Measurements from ENCODE around the gene NDUFA7. TPM values are rescaled to one million over a fixed set of nuclear protein-coding genes. Genes with fewer than 3 reads are reported as not detected.
"Not testable (repeated sequence)": the region's sequence is repeated elsewhere in the genome, so short reads cannot be mapped to it uniquely, and the experiment has no call there.

Gene NDUFA7
- total RNA-seq, 4 donors from 2014 or later: 4.5 to 22.1 (median 16.0) TPM

- H3K4me1 ChIP-seq: peaks cover 3 to 43% (median 22%) of the 10 kb centered on the region in 4 donors
- H3K27ac ChIP-seq: no peak overlapping the region
- no peak for DNase-seq (ENCODE audit: low spot score in 2 of 2)
- no peaks in the 10 kb centered on the region for H3K36me3 ChIP-seq
- WGBS, 2 donors: 67 to 73% methylated on average over 4 of the region's 4 CpGs
- no peak overlapping the region for H3K4me3 ChIP-seq
- TF ChIP-seq CTCF (IDR thresholded peaks at IDR 0.05) (no peak), POLR2A (IDR thresholded peaks at IDR 0.05) (no peak), EP300 (IDR thresholded peaks at IDR 0.05) (no peak)
- H3K27me3 ChIP-seq: no peaks in the 10 kb centered on the region
- H3K9me3 ChIP-seq: no peaks in the 10 kb centered on the region
These were observed 35.9 kb upstream of the NDUFA7 start for GRCh38 chr19:8357007-8357521.

- peak overlapping the region in 2 of 4 donors; percentile 50 to 56 for H3K27ac ChIP-seq
- no peak overlapping the region for H3K4me3 ChIP-seq
- TF ChIP-seq POLR2A (IDR thresholded peaks at IDR 0.05) (no peak), EP300 (IDR thresholded peaks at IDR 0.05) (peak in 1 of 2 donors; percentile 79), CTCF (IDR thresholded peaks at IDR 0.05) (no peak)
- H3K4me1 ChIP-seq: peaks cover 3 to 37% (median 14%) of the 10 kb centered on the region in 4 donors
- no peaks in the 10 kb centered on the region for H3K27me3 ChIP-seq
- 41 to 58% methylated on average over 6 of the region's 6 CpGs for whole genome bisulfite sequencing, 2 donors
- H3K9me3 ChIP-seq: no peaks in the 10 kb centered on the region
- DNase-seq (ENCODE audit: low spot score in 2 of 2): peak in 1 of 2 donors; percentile 64
- H3K36me3 ChIP-seq: no peaks in the 10 kb centered on the region
These were observed 34.6 kb upstream of the NDUFA7 start for GRCh38 chr19:8355631-8356402.

GRCh38 chr19:8352845-8353244 lies 31.7 kb upstream of the NDUFA7 start:
- 42 to 55% methylated on average over 5 of the region's 5 CpGs for WGBS, 2 donors
- not testable (repeated sequence) for H3K9me3 ChIP-seq; DNase-seq (ENCODE audit: low spot score in 2 of 2); H3K27me3 ChIP-seq; H3K36me3 ChIP-seq
- H3K4me3 ChIP-seq: peak overlapping the region in 1 of 4 donors; percentile 28
- H3K4me1 ChIP-seq: peaks cover 3 to 41% (median 16%) of the 10 kb centered on the region in 4 donors
- peak overlapping the region in 2 of 4 donors; percentile 76 to 77 for H3K27ac ChIP-seq

- Histone ChIP-seq H3K4me1 (peaks cover 3 to 45% (median 17%) of the 10 kb centered on the region in 4 donors), H3K36me3 (no peaks in the 10 kb centered on the region), H3K4me3 (peak overlapping the region in 2 of 4 donors; percentile 21 to 28), H3K27me3 (no peaks in the 10 kb centered on the region), H3K9me3 (no peaks in the 10 kb centered on the region), H3K27ac (peak overlapping the region in 2 of 4 donors; percentile 76 to 77)
- no peak for DNase-seq (ENCODE audit: low spot score in 2 of 2)
- WGBS, 2 donors: 6 to 15% methylated on average over 10 of the region's 10 CpGs
- TF ChIP-seq POLR2A (IDR thresholded peaks at IDR 0.05): no peak
- TF ChIP-seq EP300 (IDR thresholded peaks at IDR 0.05): no peak
- TF ChIP-seq CTCF (IDR thresholded peaks at IDR 0.05): no peak
These were observed 31.1 kb upstream of the NDUFA7 start for GRCh38 chr19:8352134-8352827.

GRCh38 chr19:8349629-8350372 lies 28.6 kb upstream of the NDUFA7 start:
- not testable (repeated sequence) for H3K27me3 ChIP-seq; H3K36me3 ChIP-seq; DNase-seq (ENCODE audit: low spot score in 2 of 2); H3K4me3 ChIP-seq; H3K27ac ChIP-seq; H3K9me3 ChIP-seq
- peaks cover 3 to 39% (median 14%) of the 10 kb centered on the region in 4 donors for H3K4me1 ChIP-seq
- 55 to 59% methylated on average over 8 of the region's 8 CpGs for WGBS, 2 donors
